Left ventricle myocardium inferior (tissue), 1 donor: ENCODE measurements around the gene STK38. TPM values are rescaled to one million over a fixed set of nuclear protein-coding genes. Genes with fewer than 3 reads are reported as not detected.

Source experiments
- DNase-seq: peaks from one replicate; pipeline ENCODE4 v3.0.0-alpha.2; 2020
- H3K27ac ChIP-seq: fragments of 200-600 bp; replicated peaks from 2 replicates; pipeline ENCODE4 v1.8.0; 2021
- H3K27me3 ChIP-seq: fragments of 200-600 bp; 2 replicates; pipeline ENCODE4 v1.8.0; 2021; ENCODE audit warnings: low read depth
- H3K36me3 ChIP-seq: fragments of 200-600 bp; 2 replicates; pipeline ENCODE4 v1.8.0; 2021
- H3K4me1 ChIP-seq: fragments of 200-600 bp; 2 replicates; pipeline ENCODE4 v1.8.0; 2021
- H3K4me3 ChIP-seq: fragments of 200-600 bp; 2 replicates; pipeline ENCODE4 v1.8.0; 2021; ENCODE audit warnings: mild to moderate bottlenecking, moderate library complexity
- H3K9me3 ChIP-seq: fragments of 200-600 bp; replicated peaks from 2 replicates; pipeline ENCODE4 v1.8.0; 2021
- CTCF ChIP-seq: fragments of 200-600 bp; IDR thresholded peaks from 2 replicates; pipeline ENCODE4 v1.8.0; 2021; ENCODE audit warnings: antibody characterized with exemption, mild to moderate bottlenecking, borderline replicate concordance
- intact Hi-C: fragments of 100-400 bp; cut with micrococcal nuclease; formaldehyde crosslinking; loops from one replicate; pipeline ENCODE4 v1.11.0; 2022
- total RNA-seq: library from RNA; stranded (reverse); fragmentation: NEBNext Ultra II Directional; extraction: Animal tissue kit (Norgen Biotek cat#: 25700); gene quantifications from one replicate; pipeline ENCODE4 v1.2.1, GENCODE V29; 2021
- donor health status: DM: no; HTN: yes; CAD: no; lungs with severe emphysema.

Gene STK38
- total RNA-seq, 1 donor from 2014 or later, result 25.5 TPM

DNA sequence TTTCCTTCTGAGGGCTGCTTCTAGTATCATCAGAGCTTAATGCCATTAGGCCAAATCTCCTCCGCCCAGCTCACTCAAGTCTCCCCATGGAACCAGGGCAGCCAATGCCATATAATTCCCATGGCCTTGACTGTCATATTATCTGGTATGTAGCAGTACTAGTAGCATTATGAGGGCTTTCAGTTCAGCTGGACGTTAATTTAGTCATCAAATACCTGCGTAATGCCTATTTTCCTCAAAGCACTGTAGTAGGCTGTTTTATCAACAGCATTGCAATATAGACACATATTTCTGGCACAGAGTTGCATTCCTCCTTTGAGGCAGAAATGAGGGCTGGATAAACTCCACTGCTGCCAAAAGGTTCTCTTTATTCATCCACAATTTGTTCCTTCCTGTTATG, 102.8 kb downstream of the STK38 start:
- TF ChIP-seq CTCF, result no peak
- Histone ChIP-seq H3K27ac (peak overlapping the region; percentile 99), H3K27me3 (no peaks in the 10 kb centered on the region), H3K36me3 (peaks cover 11% of the 10 kb centered on the region), H3K4me1 (peaks cover 63% of the 10 kb centered on the region), H3K4me3 (peak overlapping the region; percentile 95), H3K9me3 (peaks cover 6% of the 10 kb centered on the region)
- intact Hi-C loops, result no loop called here
- no peak for DNase-seq

Other genes starting within 250 kb of the STK38 start
- gene BNIP5, start 210.6 kb downstream of the STK38 start, total RNA-seq, result not detected
- gene ETV7, start 159.8 kb downstream of the STK38 start, total RNA-seq, result not detected
- not detected for gene PXT1, start 104.6 kb downstream of the STK38 start, total RNA-seq
- gene KCTD20, start 104.5 kb downstream of the STK38 start, total RNA-seq, result 21.3 TPM
- 119 TPM for gene SRSF3, start 46.9 kb upstream of the STK38 start, total RNA-seq
- 67.2 TPM for gene CDKN1A, start 131.2 kb upstream of the STK38 start, total RNA-seq
- 0.05 TPM for gene RAB44, start 150.3 kb upstream of the STK38 start, total RNA-seq